HuH-7.5 (cell line): ENCODE results near the gene BTBD9.

Source experiments
- DNase-seq: peaks from one replicate; pipeline ENCODE4 v3.0.0; 2011; ENCODE audit warnings: low spot score

Gene BTBD9

GRCh38 chr6:38345586-38345985, 294.1 kb downstream of the BTBD9 start:
- no peak for DNase-seq

- DNase-seq: no peak
Observed at GRCh38 chr6:38341496-38341895, 298.2 kb downstream of the BTBD9 start.

GRCh38 chr6:38339914-38340313, 299.8 kb downstream of the BTBD9 start:
- no peak for DNase-seq

- DNase-seq: no peak
Observed at GRCh38 chr6:38337819-38338465, 301.8 kb downstream of the BTBD9 start.

- no peak for DNase-seq
Observed at GRCh38 chr6:38336922-38337321, 302.8 kb downstream of the BTBD9 start.

GRCh38 chr6:38326837-38327236, 312.9 kb downstream of the BTBD9 start:
- DNase-seq: no peak

GRCh38 chr6:38323216-38323615, 316.5 kb downstream of the BTBD9 start:
- DNase-seq: no peak

- DNase-seq: no peak
Observed at GRCh38 chr6:38322138-38322537, 317.6 kb downstream of the BTBD9 start.

- no peak for DNase-seq
Observed at GRCh38 chr6:38320843-38321242, 318.9 kb downstream of the BTBD9 start.

- DNase-seq: no peak
Observed at GRCh38 chr6:38320358-38320757, 319.4 kb downstream of the BTBD9 start.

- no peak for DNase-seq
Observed at GRCh38 chr6:38319256-38320212, 320.2 kb downstream of the BTBD9 start.

GRCh38 chr6:38316099-38316868, 323.4 kb downstream of the BTBD9 start:
- no peak for DNase-seq

- DNase-seq: no peak
Observed at GRCh38 chr6:38311201-38311600, 328.5 kb downstream of the BTBD9 start.

GRCh38 chr6:38310061-38310460, 329.7 kb downstream of the BTBD9 start:
- DNase-seq: no peak

GRCh38 chr6:38307740-38308139, 332.0 kb downstream of the BTBD9 start:
- no peak for DNase-seq

GRCh38 chr6:38306931-38307330, 332.8 kb downstream of the BTBD9 start:
- no peak for DNase-seq

GRCh38 chr6:38305995-38306681, 333.6 kb downstream of the BTBD9 start:
- DNase-seq: no peak

GRCh38 chr6:38302838-38303237, 336.9 kb downstream of the BTBD9 start:
- no peak for DNase-seq

- no peak for DNase-seq
Observed at GRCh38 chr6:38302081-38302480, 337.6 kb downstream of the BTBD9 start.

- no peak for DNase-seq
Observed at GRCh38 chr6:38290133-38290799, 349.5 kb downstream of the BTBD9 start.

- DNase-seq: no peak
Observed at GRCh38 chr6:38287487-38287886, 352.2 kb downstream of the BTBD9 start.
